Measurements from ENCODE around the gene ZNF611.

DNA sequence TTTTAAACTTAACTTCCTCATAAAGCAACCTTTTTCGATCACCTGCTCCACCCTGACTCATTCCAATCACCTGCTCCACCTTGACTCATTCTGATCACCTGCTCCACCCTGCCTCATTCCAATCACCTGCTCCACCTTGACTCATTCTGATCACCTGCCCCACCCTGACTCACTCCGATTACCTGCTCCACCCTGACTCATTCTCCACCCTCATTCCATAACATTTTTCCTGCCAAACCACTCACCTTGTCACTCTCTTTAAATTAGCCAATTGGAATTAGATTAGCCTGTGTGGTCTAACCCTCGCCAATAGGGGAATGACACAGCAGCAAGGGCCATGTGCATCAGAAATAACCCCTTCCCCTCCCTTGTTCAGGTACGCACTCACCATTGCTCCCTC, 64.8 kb downstream of the ZNF611 start:
- TF ChIP-seq, protein P1, sequence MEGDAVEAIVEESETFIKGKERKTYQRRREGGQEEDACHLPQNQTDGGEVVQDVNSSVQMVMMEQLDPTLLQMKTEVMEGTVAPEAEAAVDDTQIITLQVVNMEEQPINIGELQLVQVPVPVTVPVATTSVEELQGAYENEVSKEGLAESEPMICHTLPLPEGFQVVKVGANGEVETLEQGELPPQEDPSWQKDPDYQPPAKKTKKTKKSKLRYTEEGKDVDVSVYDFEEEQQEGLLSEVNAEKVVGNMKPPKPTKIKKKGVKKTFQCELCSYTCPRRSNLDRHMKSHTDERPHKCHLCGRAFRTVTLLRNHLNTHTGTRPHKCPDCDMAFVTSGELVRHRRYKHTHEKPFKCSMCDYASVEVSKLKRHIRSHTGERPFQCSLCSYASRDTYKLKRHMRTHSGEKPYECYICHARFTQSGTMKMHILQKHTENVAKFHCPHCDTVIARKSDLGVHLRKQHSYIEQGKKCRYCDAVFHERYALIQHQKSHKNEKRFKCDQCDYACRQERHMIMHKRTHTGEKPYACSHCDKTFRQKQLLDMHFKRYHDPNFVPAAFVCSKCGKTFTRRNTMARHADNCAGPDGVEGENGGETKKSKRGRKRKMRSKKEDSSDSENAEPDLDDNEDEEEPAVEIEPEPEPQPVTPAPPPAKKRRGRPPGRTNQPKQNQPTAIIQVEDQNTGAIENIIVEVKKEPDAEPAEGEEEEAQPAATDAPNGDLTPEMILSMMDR (IDR thresholded peaks at IDR 0.05): no peak
- no peak for TF ChIP-seq POLR2AphosphoS5 (IDR thresholded peaks at IDR 0.05)
- no peak for TF ChIP-seq POLR2A (IDR thresholded peaks at IDR 0.05)
- no peak for TF ChIP-seq EP300 (IDR thresholded peaks at IDR 0.05; ENCODE audit: low read depth)

Measured in transverse colon (tissue), 4 donors.